ENCODE results near the gene NR4A1. TPM values are rescaled to one million over a fixed set of nuclear protein-coding genes. Genes with fewer than 3 reads are reported as not detected.

The NR4A1 gene
- total and polyA plus RNA-seq, 7 experiments from 2014 or later, result 0.28 to 279 (median 1.1) TPM

DNA sequence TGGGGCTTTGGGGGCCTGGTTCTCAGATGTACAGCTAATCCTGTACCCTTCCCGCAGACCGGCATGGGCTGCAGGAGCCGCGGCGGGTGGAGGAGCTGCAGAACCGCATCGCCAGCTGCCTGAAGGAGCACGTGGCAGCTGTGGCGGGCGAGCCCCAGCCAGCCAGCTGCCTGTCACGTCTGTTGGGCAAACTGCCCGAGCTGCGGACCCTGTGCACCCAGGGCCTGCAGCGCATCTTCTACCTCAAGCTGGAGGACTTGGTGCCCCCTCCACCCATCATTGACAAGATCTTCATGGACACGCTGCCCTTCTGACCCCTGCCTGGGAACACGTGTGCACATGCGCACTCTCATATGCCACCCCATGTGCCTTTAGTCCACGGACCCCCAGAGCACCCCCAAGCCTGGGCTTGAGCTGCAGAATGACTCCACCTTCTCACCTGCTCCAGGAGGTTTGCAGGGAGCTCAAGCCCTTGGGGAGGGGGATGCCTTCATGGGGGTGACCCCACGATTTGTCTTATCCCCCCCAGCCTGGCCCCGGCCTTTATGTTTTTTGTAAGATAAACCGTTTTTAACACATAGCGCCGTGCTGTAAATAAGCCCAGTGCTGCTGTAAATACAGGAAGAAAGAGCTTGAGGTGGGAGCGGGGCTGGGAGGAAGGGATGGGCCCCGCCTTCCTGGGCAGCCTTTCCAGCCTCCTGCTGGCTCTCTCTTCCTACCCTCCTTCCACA, 7.6 kb downstream of the NR4A1 start:
- intact Hi-C loops (cut with micrococcal nuclease), result loop anchor here in 1 of 2 donors (10.0 kb wide), 2 partner anchors 664 to 1974 kb away; partner anchors contain the start of genes GALNT6 and SMARCD1
- no peaks in the 10 kb centered on the region for H3K36me3 Mint-ChIP-seq
- POLR2A ChIA-PET, result no interaction called here
- peak overlapping the region in 2 of 9 donors; percentile 43 to 65 for H3K27ac Mint-ChIP-seq
- H3K4me3 ChIP-seq (ENCODE audit: low read length), result no peak overlapping the region
- no peaks in the 10 kb centered on the region for H3K4me1 ChIP-seq (ENCODE audit: control insufficient read depth in 2 of 2, insufficient read depth in 2 of 2, low read length in 2 of 2)
- no peaks in the 10 kb centered on the region for H3K27me3 Mint-ChIP-seq
- CTCF ChIA-PET, result no interaction called here
- H3K27me3 ChIP-seq (ENCODE audit: control insufficient read depth in 2 of 2, insufficient read depth in 2 of 2, low read length in 2 of 2), result no peaks in the 10 kb centered on the region
- no peak for DNase-seq
- no peak for ATAC-seq
- H3K27ac ChIP-seq (ENCODE audit: low read depth, low read length), result no peak overlapping the region
- no peaks in the 10 kb centered on the region for H3K9me3 Mint-ChIP-seq
- H3K36me3 ChIP-seq (ENCODE audit: control insufficient read depth in 2 of 3, insufficient read depth in 3 of 3, low read length in 3 of 3), result peaks cover 0 to 31% (median 0%) of the 10 kb centered on the region in 3 experiments
- peaks cover 0 to 2% (median 0%) of the 10 kb centered on the region in 7 donors for H3K4me1 Mint-ChIP-seq
- H3K4me3 Mint-ChIP-seq, result no peak overlapping the region
- no peaks in the 10 kb centered on the region for H3K9me3 ChIP-seq (ENCODE audit: control insufficient read depth in 2 of 3, low read length in 3 of 3)

DNA sequence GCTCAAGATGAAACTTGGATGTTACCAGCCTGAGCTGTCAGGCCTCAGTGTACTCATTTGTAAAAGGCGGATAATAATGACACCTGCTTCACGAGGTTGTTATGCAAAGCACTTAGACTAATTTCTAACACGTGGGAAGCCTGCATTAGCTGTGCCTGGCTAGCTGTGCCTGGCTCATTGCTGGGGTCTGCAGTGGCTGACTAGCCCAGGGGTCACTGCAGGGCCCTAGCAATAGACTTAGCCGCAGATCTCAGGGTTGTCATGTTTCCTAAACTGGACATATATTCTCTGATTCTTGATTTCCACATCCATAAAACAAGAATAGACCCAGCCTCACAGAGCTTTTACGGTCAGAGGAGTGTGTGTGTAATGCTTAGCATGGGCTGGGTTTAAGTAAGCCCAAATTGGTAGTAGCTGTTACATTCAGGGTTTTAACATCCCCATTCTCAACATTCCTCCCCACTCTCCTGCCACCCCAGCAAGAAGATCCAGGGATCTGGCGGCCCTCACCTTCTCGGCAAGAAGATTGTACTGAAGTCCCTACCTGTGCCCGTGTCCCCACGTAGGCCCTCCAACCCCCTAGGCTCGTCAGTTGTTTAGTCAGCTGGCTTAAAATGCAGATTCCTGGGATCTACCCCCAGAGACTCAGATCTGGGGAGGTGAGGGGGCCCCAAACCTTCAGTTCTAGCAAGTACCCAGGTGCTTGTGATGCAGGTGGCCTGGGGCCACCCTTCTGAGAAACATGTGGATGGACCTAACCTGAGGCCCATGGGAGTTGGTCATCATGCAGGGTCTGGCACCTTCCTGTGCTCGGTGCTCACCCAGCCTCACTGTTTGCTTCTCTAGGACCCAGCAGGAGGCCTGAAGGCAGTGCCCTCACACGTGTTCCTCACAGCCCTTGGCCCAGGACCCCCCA, 8.6 kb downstream of the NR4A1 start:
- ChIA-PET POLR2A (no interaction called here), CTCF (interaction anchor here (0.8 to 1.3 kb wide), 2 partner anchors 10 to 34 kb away, joined by 3 to 4 read pairs; partner anchors contain the start of gene ATG101)
- ATAC-seq, result peak; percentile 19
- H3K27me3 ChIP-seq (ENCODE audit: control insufficient read depth in 2 of 2, insufficient read depth in 2 of 2, low read length in 2 of 2), result no peaks in the 10 kb centered on the region
- DNase-seq, result no peak
- Mint-ChIP-seq H3K27ac (peak overlapping the region in 2 of 9 donors; percentile 23 to 59), H3K27me3 (no peaks in the 10 kb centered on the region), H3K4me1 (no peaks in the 10 kb centered on the region), H3K36me3 (no peaks in the 10 kb centered on the region), H3K4me3 (no peak overlapping the region), H3K9me3 (no peaks in the 10 kb centered on the region)
- no peaks in the 10 kb centered on the region for H3K4me1 ChIP-seq (ENCODE audit: control insufficient read depth in 2 of 2, insufficient read depth in 2 of 2, low read length in 2 of 2)
- H3K27ac ChIP-seq (ENCODE audit: low read depth, low read length), result no peak overlapping the region
- peaks cover 0 to 27% (median 0%) of the 10 kb centered on the region in 3 experiments for H3K36me3 ChIP-seq (ENCODE audit: control insufficient read depth in 2 of 3, insufficient read depth in 3 of 3, low read length in 3 of 3)
- intact Hi-C loops (cut with micrococcal nuclease), result loop anchor here in 1 of 2 donors (10.0 kb wide), 2 partner anchors 665 to 1975 kb away; partner anchors contain the start of genes GALNT6 and SMARCD1
- no peaks in the 10 kb centered on the region for H3K9me3 ChIP-seq (ENCODE audit: control insufficient read depth in 2 of 3, low read length in 3 of 3)
- H3K4me3 ChIP-seq (ENCODE audit: low read length), result no peak overlapping the region

- no peaks in the 10 kb centered on the region for H3K9me3 ChIP-seq (ENCODE audit: control insufficient read depth in 2 of 3, low read length in 3 of 3)
Measured at GRCh38 chr12:52060498-52061177, 9.4 kb downstream of the NR4A1 start.

GRCh38 chr12:52061470-52062166, 10.4 kb downstream of the NR4A1 start:
- Histone ChIP-seq H3K9me3 (ENCODE audit: control insufficient read depth in 2 of 3, low read length in 3 of 3) (no peaks in the 10 kb centered on the region), H3K36me3 (ENCODE audit: control insufficient read depth in 2 of 3, insufficient read depth in 3 of 3, low read length in 3 of 3) (peaks cover 0 to 16% (median 0%) of the 10 kb centered on the region in 3 experiments), H3K27ac (ENCODE audit: low read depth, low read length) (no peak overlapping the region), H3K4me1 (ENCODE audit: control insufficient read depth in 2 of 2, insufficient read depth in 2 of 2, low read length in 2 of 2) (no peaks in the 10 kb centered on the region), H3K4me3 (ENCODE audit: low read length) (no peak overlapping the region), H3K27me3 (ENCODE audit: control insufficient read depth in 2 of 2, insufficient read depth in 2 of 2, low read length in 2 of 2) (no peaks in the 10 kb centered on the region)
- intact Hi-C loops (cut with micrococcal nuclease), result no loop called here
- H3K27ac Mint-ChIP-seq, result no peak overlapping the region
- ATAC-seq (no peak), DNase-seq (no peak)
- H3K27me3 Mint-ChIP-seq, result peaks cover 0 to 5% (median 0%) of the 10 kb centered on the region in 5 donors
- H3K9me3 Mint-ChIP-seq, result no peaks in the 10 kb centered on the region
- peaks cover 0 to 3% (median 0%) of the 10 kb centered on the region in 7 donors for H3K4me1 Mint-ChIP-seq
- H3K4me3 Mint-ChIP-seq, result no peak overlapping the region
- POLR2A ChIA-PET, result interaction anchor here (1.0 to 1.4 kb wide), 3 partner anchors 29 to 36 kb away, joined by 3 read pairs; no protein-coding TSS in a partner anchor
- no peaks in the 10 kb centered on the region for H3K36me3 Mint-ChIP-seq
- CTCF ChIA-PET, result interaction anchor here (2.6 kb wide), 1 partner anchor 35 kb away, joined by 19 read pairs; no protein-coding TSS in a partner anchor

More at GRCh38 chr12:52060498-52061177, 9.4 kb downstream of the NR4A1 start:
- H3K4me1 Mint-ChIP-seq, result no peaks in the 10 kb centered on the region
- ATAC-seq (peak; percentile 13), DNase-seq (no peak)
- H3K27ac Mint-ChIP-seq, result peak overlapping the region in 1 of 9 donors; percentile 59
- no peaks in the 10 kb centered on the region for H3K9me3 Mint-ChIP-seq
- Histone ChIP-seq H3K4me1 (ENCODE audit: control insufficient read depth in 2 of 2, insufficient read depth in 2 of 2, low read length in 2 of 2) (no peaks in the 10 kb centered on the region), H3K27me3 (ENCODE audit: control insufficient read depth in 2 of 2, insufficient read depth in 2 of 2, low read length in 2 of 2) (no peaks in the 10 kb centered on the region), H3K27ac (ENCODE audit: low read depth, low read length) (no peak overlapping the region), H3K4me3 (ENCODE audit: low read length) (no peak overlapping the region), H3K36me3 (ENCODE audit: control insufficient read depth in 2 of 3, insufficient read depth in 3 of 3, low read length in 3 of 3) (peaks cover 0 to 23% (median 0%) of the 10 kb centered on the region in 3 experiments)
- intact Hi-C loops (cut with micrococcal nuclease), result no loop called here
- ChIA-PET CTCF (interaction anchor here (1.3 to 2.6 kb wide), 2 partner anchors 9 to 34 kb away, joined by 3 to 19 read pairs; partner anchors contain the start of gene ATG101), POLR2A (interaction anchor here (1.1 kb wide), 1 partner anchor 31 kb away, joined by 3 read pairs; no protein-coding TSS in a partner anchor)
- no peak overlapping the region for H3K4me3 Mint-ChIP-seq
- H3K27me3 Mint-ChIP-seq, result peaks cover 0 to 5% (median 0%) of the 10 kb centered on the region in 5 donors
- no peaks in the 10 kb centered on the region for H3K36me3 Mint-ChIP-seq

DNA sequence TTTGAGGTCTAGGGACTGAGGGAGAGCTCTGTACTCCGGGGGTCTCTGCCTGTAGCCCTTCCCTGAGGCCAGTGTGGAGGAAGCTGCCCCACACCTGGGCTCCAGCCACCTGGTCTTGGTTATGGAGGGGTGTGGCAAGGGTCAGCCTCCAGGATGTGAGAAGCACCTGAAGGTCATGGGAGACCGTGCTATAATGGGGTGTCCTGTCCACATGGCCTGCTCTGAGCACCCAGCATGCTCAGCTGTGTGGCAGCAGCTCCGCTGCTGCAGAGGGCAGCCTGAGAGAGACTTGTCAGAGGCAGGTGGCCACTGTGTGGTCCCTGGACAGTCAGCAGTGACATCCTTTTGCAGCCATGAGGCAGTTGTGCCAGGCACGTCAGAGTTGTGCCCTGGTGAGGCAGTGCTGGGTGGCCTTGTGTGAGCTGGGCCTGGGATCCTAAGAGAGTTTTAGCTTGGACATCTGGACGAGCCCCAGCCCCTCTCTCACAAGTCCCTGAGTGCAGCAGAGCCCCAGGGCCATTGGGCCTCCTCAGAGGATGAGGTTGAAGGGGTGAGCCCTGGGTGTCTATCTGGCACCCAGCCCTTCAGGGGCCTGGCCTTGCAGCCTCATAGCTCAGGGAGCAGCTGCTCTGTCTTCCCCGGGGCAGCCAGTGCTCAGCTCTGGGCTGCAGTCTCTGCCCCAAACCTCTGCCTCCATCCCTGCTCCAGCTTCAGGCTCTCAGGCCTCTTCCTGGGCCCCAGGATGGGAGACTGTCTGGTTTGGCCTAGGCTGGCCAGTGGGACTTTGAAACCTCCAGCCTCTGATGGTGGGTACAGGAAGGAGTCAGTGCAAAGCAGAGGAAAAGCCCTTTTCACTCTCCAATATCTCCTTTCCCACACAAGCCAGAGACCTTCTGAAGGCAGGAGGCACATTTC, 11.2 kb downstream of the NR4A1 start:
- H3K4me1 Mint-ChIP-seq, result peaks cover 0 to 4% (median 0%) of the 10 kb centered on the region in 7 donors
- no peak overlapping the region for H3K4me3 Mint-ChIP-seq
- no peak for ATAC-seq
- POLR2A ChIA-PET, result interaction anchor here (0.5 to 1.4 kb wide), 3 partner anchors 30 to 173 kb away, joined by 3 read pairs; no protein-coding TSS in a partner anchor
- H3K27ac Mint-ChIP-seq, result no peak overlapping the region
- H3K4me1 ChIP-seq (ENCODE audit: control insufficient read depth in 2 of 2, insufficient read depth in 2 of 2, low read length in 2 of 2), result no peaks in the 10 kb centered on the region
- no peak for DNase-seq
- no peak overlapping the region for H3K27ac ChIP-seq (ENCODE audit: low read depth, low read length)
- no peak overlapping the region for H3K4me3 ChIP-seq (ENCODE audit: low read length)
- H3K9me3 ChIP-seq (ENCODE audit: control insufficient read depth in 2 of 3, low read length in 3 of 3), result no peaks in the 10 kb centered on the region
- intact Hi-C loops (cut with micrococcal nuclease), result no loop called here
- H3K27me3 Mint-ChIP-seq, result peaks cover 0 to 5% (median 0%) of the 10 kb centered on the region in 5 donors
- H3K36me3 ChIP-seq (ENCODE audit: control insufficient read depth in 2 of 3, insufficient read depth in 3 of 3, low read length in 3 of 3), result peaks cover 0 to 8% (median 0%) of the 10 kb centered on the region in 3 experiments
- H3K36me3 Mint-ChIP-seq, result no peaks in the 10 kb centered on the region
- H3K9me3 Mint-ChIP-seq, result no peaks in the 10 kb centered on the region
- CTCF ChIA-PET, result interaction anchor here (1.1 to 2.6 kb wide), 2 partner anchors 33 to 36 kb away, joined by 3 to 19 read pairs; no protein-coding TSS in a partner anchor
- no peaks in the 10 kb centered on the region for H3K27me3 ChIP-seq (ENCODE audit: control insufficient read depth in 2 of 2, insufficient read depth in 2 of 2, low read length in 2 of 2)
